Measurements from ENCODE around the gene OSBPL9. TPM values are rescaled to one million over a fixed set of nuclear protein-coding genes. Genes with fewer than 3 reads are reported as not detected.

Gene OSBPL9
- total RNA-seq, 2 donors from 2014 or later, result 60.0 to 60.8 TPM

DNA sequence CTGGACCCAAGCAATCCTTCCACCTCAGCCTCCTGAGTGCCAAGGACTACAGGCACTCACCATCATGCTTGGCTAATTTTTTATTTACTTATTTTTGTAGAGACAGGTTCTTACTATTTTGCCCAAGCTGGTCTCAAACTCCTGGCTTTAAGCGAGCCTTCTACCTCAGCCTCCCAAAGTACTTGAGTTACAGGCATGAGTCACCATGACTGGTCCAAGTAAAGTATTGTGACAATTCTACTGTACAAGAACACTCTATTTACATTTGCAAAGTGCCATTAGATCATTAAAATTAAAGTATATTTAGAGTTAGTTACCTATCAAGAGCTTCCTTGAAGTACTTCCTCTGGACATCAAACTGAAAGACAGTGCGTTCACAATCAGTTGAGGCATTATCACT lies 216.8 kb downstream of the OSBPL9 start:
- TF ChIP-seq, protein P1, sequence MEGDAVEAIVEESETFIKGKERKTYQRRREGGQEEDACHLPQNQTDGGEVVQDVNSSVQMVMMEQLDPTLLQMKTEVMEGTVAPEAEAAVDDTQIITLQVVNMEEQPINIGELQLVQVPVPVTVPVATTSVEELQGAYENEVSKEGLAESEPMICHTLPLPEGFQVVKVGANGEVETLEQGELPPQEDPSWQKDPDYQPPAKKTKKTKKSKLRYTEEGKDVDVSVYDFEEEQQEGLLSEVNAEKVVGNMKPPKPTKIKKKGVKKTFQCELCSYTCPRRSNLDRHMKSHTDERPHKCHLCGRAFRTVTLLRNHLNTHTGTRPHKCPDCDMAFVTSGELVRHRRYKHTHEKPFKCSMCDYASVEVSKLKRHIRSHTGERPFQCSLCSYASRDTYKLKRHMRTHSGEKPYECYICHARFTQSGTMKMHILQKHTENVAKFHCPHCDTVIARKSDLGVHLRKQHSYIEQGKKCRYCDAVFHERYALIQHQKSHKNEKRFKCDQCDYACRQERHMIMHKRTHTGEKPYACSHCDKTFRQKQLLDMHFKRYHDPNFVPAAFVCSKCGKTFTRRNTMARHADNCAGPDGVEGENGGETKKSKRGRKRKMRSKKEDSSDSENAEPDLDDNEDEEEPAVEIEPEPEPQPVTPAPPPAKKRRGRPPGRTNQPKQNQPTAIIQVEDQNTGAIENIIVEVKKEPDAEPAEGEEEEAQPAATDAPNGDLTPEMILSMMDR (IDR thresholded peaks at IDR 0.05), result no peak
- peaks cover 22% of the 10 kb centered on the region for H3K36me3 ChIP-seq

DNA sequence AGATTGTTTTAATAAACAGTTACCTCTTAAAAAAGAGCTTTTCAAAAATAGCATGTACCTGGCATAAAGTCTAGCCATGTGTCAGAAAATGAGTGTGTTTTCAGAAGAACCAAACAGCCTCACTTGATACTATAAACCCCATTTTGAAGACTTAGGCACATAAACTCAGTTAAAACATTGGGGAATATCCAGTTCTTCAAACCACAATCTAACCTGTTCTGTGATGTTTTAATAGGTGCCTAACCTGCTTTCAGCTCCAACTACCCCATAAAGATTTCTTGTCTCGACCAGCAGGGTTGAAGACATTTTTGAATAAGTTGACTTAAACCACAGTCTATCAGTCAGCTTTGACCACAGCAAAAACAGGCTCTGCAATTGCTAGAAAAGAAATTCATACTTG lies 220.4 kb downstream of the OSBPL9 start:
- peaks cover 20% of the 10 kb centered on the region for H3K36me3 ChIP-seq
- no peak for DNase-seq (ENCODE audit: low spot score)
- no peaks in the 10 kb centered on the region for H3K9me3 ChIP-seq
- no peaks in the 10 kb centered on the region for H3K27me3 ChIP-seq
- TF ChIP-seq, protein P1 (IDR thresholded peaks at IDR 0.05), result no peak
- H3K27ac ChIP-seq, result no peak overlapping the region
- H3K4me3 ChIP-seq, result no peak overlapping the region
- H3K4me1 ChIP-seq, result no peaks in the 10 kb centered on the region

More for the DNA sequence above, 216.8 kb downstream of the OSBPL9 start:
- Histone ChIP-seq H3K4me3 (no peak overlapping the region), H3K27ac (no peak overlapping the region), H3K27me3 (no peaks in the 10 kb centered on the region), H3K4me1 (no peaks in the 10 kb centered on the region), H3K9me3 (no peaks in the 10 kb centered on the region)
- no peak for DNase-seq (ENCODE audit: low spot score)

MicroRNA genes within 50 kb of the gene (microRNA counts, 767-probe panel; counts per million panel counts)
- 0 to 1,558 counts per million in 2 donors for microRNA hsa-miR-761

Small RNA genes within 50 kb of the gene (microRNA-seq; reads per million reads assigned to microRNA genes)
- gene MIR761 (ENCODE audit: borderline number of aligned reads in 2 of 2, borderline replicate concordance in 1 of 2), result 0 reads per million in 2 donors

Other genes with a start within 250 kb of the OSBPL9 start
- 10 to 100 TPM; 50.0 to 54.7 TPM for gene EPS15, start 97.8 kb upstream of the OSBPL9 start, total RNA-seq